Subcutaneous abdominal adipose tissue (tissue), 5 donors: Measurements from ENCODE around the gene BTLA.
"Not testable (repeated sequence)": the region's sequence is repeated elsewhere in the genome, so short reads cannot be mapped to it uniquely, and the experiment has no call there.

Experiments
- H3K27ac ChIP-seq: one replicate; pipeline ENCODE4 v1.7.0; 2013; ENCODE audit warnings: low read depth, mild to moderate bottlenecking, inconsistent platforms, low read length, moderate library complexity
- H3K27me3 ChIP-seq, 5 donors: one replicate each; pipeline ENCODE4 v1.7.0; 2013; ENCODE audit warnings: low read length in 5 of 5, inconsistent platforms in 1 of 5; ENCODE audit not compliant: control insufficient read depth in 5 of 5, insufficient read depth in 4 of 5
- H3K36me3 ChIP-seq, 5 donors: one replicate each; pipeline ENCODE4 v1.7.0; 2013; ENCODE audit warnings: low read length in 5 of 5; ENCODE audit not compliant: control insufficient read depth in 5 of 5, insufficient read depth in 5 of 5
- H3K4me1 ChIP-seq, 5 donors: one replicate each; pipeline ENCODE4 v1.7.0; 2013; ENCODE audit warnings: low read length in 5 of 5, mild to moderate bottlenecking in 3 of 5, moderate library complexity in 1 of 5; ENCODE audit not compliant: control insufficient read depth in 5 of 5, insufficient read depth in 5 of 5
- H3K4me3 ChIP-seq, 5 donors: one replicate each; pipeline ENCODE4 v1.7.0; 2013; ENCODE audit warnings: low read length in 5 of 5, low read depth in 1 of 5
- H3K9ac ChIP-seq, 5 donors: one replicate each; pipeline ENCODE4 v1.7.0; 2013; ENCODE audit warnings: low read length in 5 of 5, mild to moderate bottlenecking in 4 of 5, moderate library complexity in 3 of 5
- H3K9me3 ChIP-seq, 5 donors: one replicate each; pipeline ENCODE4 v1.7.0; 2013; ENCODE audit warnings: low read length in 5 of 5; ENCODE audit not compliant: control insufficient read depth in 5 of 5
- donor health status: healthy.
- donor health status: healthy.
- donor health status: healthy.
- donor health status: healthy.
- donor health status: healthy.

BTLA gene

DNA sequence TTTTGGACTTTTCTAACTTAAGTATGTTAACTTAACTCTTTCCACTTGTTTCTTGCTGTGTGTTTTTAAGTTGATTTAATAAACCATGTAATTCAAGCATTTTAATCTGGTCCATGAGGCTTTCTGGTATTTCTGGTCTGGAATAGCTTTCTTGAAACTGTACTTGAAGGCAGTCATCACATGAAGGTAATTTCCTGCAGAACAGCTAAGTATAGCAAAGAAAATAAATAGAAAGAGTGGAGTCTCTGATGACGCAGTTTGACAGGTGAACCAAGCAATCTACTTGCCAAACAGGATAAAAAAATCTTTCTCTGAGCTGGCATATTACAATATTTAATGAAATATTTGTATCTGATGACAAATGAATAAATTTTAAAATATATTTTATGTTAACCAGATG, 74.9 kb downstream of the BTLA start:
- H3K27me3 ChIP-seq = no peaks in the 10 kb centered on the region
- H3K27ac ChIP-seq = no peak overlapping the region
- H3K4me3 ChIP-seq = no peak overlapping the region
- no peaks in the 10 kb centered on the region for H3K9me3 ChIP-seq
- H3K36me3 ChIP-seq = no peaks in the 10 kb centered on the region
- H3K4me1 ChIP-seq = no peaks in the 10 kb centered on the region
- no peak overlapping the region for H3K9ac ChIP-seq

GRCh38 chr3:112422921-112423320, 76.4 kb downstream of the BTLA start:
- not testable (repeated sequence) for H3K27me3 ChIP-seq, H3K4me3 ChIP-seq, H3K4me1 ChIP-seq, H3K27ac ChIP-seq, H3K9me3 ChIP-seq, H3K9ac ChIP-seq, H3K36me3 ChIP-seq

DNA sequence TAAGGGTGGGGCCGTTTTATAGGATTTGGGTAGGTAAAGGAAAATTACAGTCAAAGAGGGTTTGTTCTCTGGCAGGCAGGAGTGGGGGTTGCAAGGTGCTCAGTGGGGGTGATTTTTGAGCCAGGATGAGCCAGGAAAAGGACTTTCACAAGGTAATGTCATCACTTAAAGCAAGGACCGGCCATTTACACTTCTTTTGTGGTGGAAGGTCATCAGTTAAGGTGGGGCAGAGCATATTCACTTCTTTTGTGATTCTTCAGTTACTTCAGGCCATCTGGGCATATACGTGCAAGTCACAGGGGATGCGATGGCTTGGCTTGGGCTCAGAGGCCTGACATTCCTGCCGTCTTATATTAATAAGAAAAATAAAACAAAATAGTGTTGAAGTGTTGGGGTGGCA, 80.7 kb downstream of the BTLA start:
- H3K9ac ChIP-seq, H3K9me3 ChIP-seq, H3K4me3 ChIP-seq, H3K4me1 ChIP-seq, H3K27me3 ChIP-seq, H3K36me3 ChIP-seq, H3K27ac ChIP-seq: not testable (repeated sequence)

- no peak overlapping the region for H3K4me3 ChIP-seq
Observed at GRCh38 chr3:112417696-112418318, 81.5 kb downstream of the BTLA start.

GRCh38 chr3:112416391-112417212, 82.7 kb downstream of the BTLA start:
- H3K27me3 ChIP-seq = no peaks in the 10 kb centered on the region
- no peaks in the 10 kb centered on the region for H3K9me3 ChIP-seq
- H3K36me3 ChIP-seq = no peaks in the 10 kb centered on the region
- H3K4me3 ChIP-seq = no peak overlapping the region
- H3K9ac ChIP-seq = no peak overlapping the region
- H3K4me1 ChIP-seq = no peaks in the 10 kb centered on the region
- H3K27ac ChIP-seq = no peak overlapping the region

More at GRCh38 chr3:112417696-112418318, 81.5 kb downstream of the BTLA start:
- Histone ChIP-seq H3K9ac (no peak overlapping the region), H3K36me3 (no peaks in the 10 kb centered on the region), H3K27ac (no peak overlapping the region), H3K27me3 (no peaks in the 10 kb centered on the region), H3K4me1 (no peaks in the 10 kb centered on the region), H3K9me3 (no peaks in the 10 kb centered on the region)

DNA sequence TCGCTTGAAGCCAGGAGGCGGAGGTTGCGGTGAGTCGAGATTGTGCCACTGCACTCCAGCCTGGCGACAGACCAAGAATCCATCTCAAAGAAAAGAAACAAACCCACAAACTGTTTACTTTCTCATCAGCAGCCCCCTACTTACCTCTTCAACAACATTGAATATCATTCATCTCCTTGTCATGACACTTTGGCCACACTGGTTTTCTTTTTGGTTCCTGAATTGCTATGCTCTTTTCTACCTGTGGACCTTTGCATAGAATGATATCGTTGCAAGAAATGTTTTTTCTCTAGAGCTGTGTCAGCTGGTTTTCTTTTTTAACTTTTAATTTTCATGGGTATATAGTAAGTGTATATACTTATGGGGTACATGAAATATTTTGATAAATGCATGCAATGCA, 83.9 kb downstream of the BTLA start:
- Histone ChIP-seq H3K9ac (no peak overlapping the region), H3K4me3 (no peak overlapping the region), H3K4me1 (no peaks in the 10 kb centered on the region), H3K27ac (no peak overlapping the region), H3K9me3 (no peaks in the 10 kb centered on the region), H3K36me3 (no peaks in the 10 kb centered on the region), H3K27me3 (no peaks in the 10 kb centered on the region)
